Activated CD4-positive, alpha-beta T cell treated with anti-CD3 and anti-CD28 coated beads, Interleukin-2, Interleukin-4, amounts not matched to agents 100 ng/mL and 50 ng/mL, durations not matched to agents 16 hours and 8 hours (primary cell): ENCODE data around the gene FGFR2.

Experiments used
- DNase-seq: peaks from one replicate; pipeline ENCODE4 v3.0.0-alpha.2; 2020; ENCODE audit warnings: low spot score

FGFR2 gene

GRCh38 chr10:121493521-121493920 is 104.7 kb downstream of the FGFR2 start:
- DNase-seq, result no peak

- no peak for DNase-seq
Measured at GRCh38 chr10:121490871-121491519, 107.2 kb downstream of the FGFR2 start.

GRCh38 chr10:121485436-121486139 is 112.7 kb downstream of the FGFR2 start:
- no peak for DNase-seq

GRCh38 chr10:121484816-121485215 is 113.4 kb downstream of the FGFR2 start:
- no peak for DNase-seq

- no peak for DNase-seq
Measured at GRCh38 chr10:121484401-121484800, 113.8 kb downstream of the FGFR2 start.

- DNase-seq, result no peak
Measured at GRCh38 chr10:121481180-121481579, 117.1 kb downstream of the FGFR2 start.

GRCh38 chr10:121478556-121478955 is 119.7 kb downstream of the FGFR2 start:
- no peak for DNase-seq

GRCh38 chr10:121469797-121470606 is 128.2 kb downstream of the FGFR2 start:
- DNase-seq, result no peak

GRCh38 chr10:121468726-121469125 is 129.5 kb downstream of the FGFR2 start:
- DNase-seq, result no peak

GRCh38 chr10:121466424-121466823 is 131.8 kb downstream of the FGFR2 start:
- no peak for DNase-seq

GRCh38 chr10:121465215-121465614 is 133.0 kb downstream of the FGFR2 start:
- DNase-seq, result no peak

GRCh38 chr10:121464517-121464916 is 133.7 kb downstream of the FGFR2 start:
- DNase-seq, result no peak

- DNase-seq, result no peak
Measured at GRCh38 chr10:121462955-121463354, 135.3 kb downstream of the FGFR2 start.

- no peak for DNase-seq
Measured at GRCh38 chr10:121462281-121462680, 136.0 kb downstream of the FGFR2 start.

GRCh38 chr10:121461307-121461706 is 136.9 kb downstream of the FGFR2 start:
- DNase-seq, result no peak

GRCh38 chr10:121460733-121461132 is 137.5 kb downstream of the FGFR2 start:
- DNase-seq, result no peak

- no peak for DNase-seq
Measured at GRCh38 chr10:121459622-121460453, 138.4 kb downstream of the FGFR2 start.

GRCh38 chr10:121459279-121459621 is 139.0 kb downstream of the FGFR2 start:
- no peak for DNase-seq

- no peak for DNase-seq
Measured at GRCh38 chr10:121457729-121458128, 140.5 kb downstream of the FGFR2 start.

GRCh38 chr10:121455377-121455776 is 142.9 kb downstream of the FGFR2 start:
- no peak for DNase-seq

GRCh38 chr10:121454781-121455180 is 143.5 kb downstream of the FGFR2 start:
- no peak for DNase-seq

GRCh38 chr10:121453160-121453559 is 145.1 kb downstream of the FGFR2 start:
- DNase-seq, result no peak
